Omental fat pad (tissue), 4 donors: ENCODE data around the gene CYP3A5. TPM values are rescaled to one million over a fixed set of nuclear protein-coding genes. Genes with fewer than 3 reads are reported as not detected.
"Not testable (repeated sequence)": the region's sequence is repeated elsewhere in the genome, so short reads cannot be mapped to it uniquely, and the experiment has no call there.

Source experiments
- ATAC-seq: fragments of 150-250 bp; one replicate; pipeline ENCODE4 v1.9.1; 2016; ENCODE audit warnings: mild to moderate bottlenecking, moderate library complexity; ENCODE audit not compliant: low FRiP score
- DNase-seq: peaks from one replicate; pipeline ENCODE4 v3.0.0-alpha.2; 2019; ENCODE audit warnings: low spot score
- total RNA-seq, 4 donors: library from RNA; depleted of rRNA; stranded (reverse); fragments of >200 nt; gene quantifications; one replicate each; pipeline ENCODE4 v1.1.0, GENCODE V29; 2016
- TF ChIP-seq, protein P1 (sequence below), 3 donors: fragments of 450-650 bp; IDR thresholded peaks; one replicate each; pipeline ENCODE4 v1.5.1; 2016 to 2017; ENCODE audit warnings: antibody characterized with exemption in 3 of 3, mild to moderate bottlenecking in 3 of 3, moderate library complexity in 2 of 3

The CYP3A5 gene
- total RNA-seq, result 10 to 100 TPM in 2 of 4 donors, 1 to 10 TPM in 2; 6.2 to 92.0 (median 13.8) TPM

DNA sequence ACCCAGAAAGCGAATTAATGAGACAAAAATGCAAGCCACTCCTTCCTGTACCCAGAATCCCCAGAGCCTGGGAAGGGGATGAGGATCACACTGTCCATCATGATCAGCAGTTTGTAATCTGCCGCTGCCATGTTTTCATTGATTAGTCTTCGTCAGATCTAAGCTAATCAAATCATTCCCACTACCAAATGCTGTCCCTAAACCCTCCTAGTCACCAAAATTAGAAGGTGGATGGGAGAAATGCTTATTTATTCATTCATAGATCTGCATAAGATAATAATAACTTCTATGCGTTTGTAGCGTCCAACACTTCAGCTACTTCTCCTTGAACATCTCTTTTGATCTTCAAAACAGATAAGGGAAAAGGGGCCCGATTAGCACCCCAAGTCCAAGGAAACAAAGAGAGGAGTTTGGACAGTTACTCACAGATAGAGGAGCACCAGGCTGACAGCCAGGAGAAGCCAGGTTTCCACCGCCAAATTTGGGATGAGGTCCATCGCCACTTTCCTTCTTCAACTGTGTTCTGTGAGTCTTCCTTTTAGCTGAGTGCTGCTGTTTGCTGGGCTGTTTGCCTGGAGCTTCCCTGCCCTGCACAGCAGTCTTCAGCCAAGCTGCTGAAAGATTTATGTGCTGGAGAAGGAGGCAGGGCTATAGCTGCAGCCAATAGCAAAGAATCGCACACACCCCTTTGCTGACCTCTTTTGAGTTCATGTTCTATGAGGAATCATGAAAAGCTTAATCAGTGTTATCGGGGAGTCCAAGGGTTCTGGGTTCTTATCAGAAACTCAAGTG is at the start of gene CYP3A5:
Gene CYP3A5, minus strand, starts transcription at position 597 of the 792 bp plus-strand sequence. Its CDS starts 100 bp downstream, at position 497.
- DNase-seq (no peak), ATAC-seq (peak; percentile 41)
- TF ChIP-seq, protein P1, sequence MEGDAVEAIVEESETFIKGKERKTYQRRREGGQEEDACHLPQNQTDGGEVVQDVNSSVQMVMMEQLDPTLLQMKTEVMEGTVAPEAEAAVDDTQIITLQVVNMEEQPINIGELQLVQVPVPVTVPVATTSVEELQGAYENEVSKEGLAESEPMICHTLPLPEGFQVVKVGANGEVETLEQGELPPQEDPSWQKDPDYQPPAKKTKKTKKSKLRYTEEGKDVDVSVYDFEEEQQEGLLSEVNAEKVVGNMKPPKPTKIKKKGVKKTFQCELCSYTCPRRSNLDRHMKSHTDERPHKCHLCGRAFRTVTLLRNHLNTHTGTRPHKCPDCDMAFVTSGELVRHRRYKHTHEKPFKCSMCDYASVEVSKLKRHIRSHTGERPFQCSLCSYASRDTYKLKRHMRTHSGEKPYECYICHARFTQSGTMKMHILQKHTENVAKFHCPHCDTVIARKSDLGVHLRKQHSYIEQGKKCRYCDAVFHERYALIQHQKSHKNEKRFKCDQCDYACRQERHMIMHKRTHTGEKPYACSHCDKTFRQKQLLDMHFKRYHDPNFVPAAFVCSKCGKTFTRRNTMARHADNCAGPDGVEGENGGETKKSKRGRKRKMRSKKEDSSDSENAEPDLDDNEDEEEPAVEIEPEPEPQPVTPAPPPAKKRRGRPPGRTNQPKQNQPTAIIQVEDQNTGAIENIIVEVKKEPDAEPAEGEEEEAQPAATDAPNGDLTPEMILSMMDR (IDR thresholded peaks at IDR 0.05), result no peak

DNA sequence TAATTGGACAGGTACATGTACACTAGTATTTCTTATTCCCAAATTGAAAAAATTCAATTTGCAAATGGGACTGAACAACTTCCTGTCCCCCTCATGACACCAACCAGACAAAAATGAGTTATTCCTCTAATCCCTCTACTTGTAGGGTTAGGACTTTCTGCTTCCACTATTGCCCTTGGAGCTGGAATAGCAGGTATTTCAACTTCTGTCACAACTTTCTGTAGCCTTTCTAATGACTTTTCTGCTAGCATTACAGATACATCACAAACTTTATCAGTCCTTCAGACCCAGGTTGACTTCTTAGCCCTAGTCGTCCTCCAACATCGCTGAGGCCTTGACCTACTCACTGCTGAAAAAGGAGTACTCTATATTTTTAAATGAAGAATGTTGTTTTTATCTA is 48.8 kb upstream of the CYP3A5 start:
- DNase-seq (no peak), ATAC-seq (no peak)
- TF ChIP-seq, protein P1 (IDR thresholded peaks at IDR 0.05), result no peak

DNA sequence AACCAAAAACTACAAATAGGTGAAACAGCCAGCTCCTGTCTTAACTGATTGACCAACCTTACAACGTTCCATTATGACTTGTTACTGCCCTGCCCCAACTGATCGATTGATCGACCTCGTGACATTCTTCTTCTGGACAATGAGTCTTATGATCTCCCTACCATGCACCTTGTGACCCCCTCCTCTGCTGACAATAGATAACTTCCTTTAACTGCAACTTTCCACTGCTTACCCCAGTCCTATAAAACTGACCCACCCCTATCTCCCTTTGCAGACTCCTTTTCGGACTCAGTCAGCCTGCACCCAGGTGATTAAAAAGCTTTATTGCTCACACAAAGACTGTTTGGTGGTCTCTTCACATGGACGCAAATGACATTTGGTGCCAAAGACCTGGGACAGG is 43.4 kb upstream of the CYP3A5 start:
- ATAC-seq, result not testable (repeated sequence)

DNA sequence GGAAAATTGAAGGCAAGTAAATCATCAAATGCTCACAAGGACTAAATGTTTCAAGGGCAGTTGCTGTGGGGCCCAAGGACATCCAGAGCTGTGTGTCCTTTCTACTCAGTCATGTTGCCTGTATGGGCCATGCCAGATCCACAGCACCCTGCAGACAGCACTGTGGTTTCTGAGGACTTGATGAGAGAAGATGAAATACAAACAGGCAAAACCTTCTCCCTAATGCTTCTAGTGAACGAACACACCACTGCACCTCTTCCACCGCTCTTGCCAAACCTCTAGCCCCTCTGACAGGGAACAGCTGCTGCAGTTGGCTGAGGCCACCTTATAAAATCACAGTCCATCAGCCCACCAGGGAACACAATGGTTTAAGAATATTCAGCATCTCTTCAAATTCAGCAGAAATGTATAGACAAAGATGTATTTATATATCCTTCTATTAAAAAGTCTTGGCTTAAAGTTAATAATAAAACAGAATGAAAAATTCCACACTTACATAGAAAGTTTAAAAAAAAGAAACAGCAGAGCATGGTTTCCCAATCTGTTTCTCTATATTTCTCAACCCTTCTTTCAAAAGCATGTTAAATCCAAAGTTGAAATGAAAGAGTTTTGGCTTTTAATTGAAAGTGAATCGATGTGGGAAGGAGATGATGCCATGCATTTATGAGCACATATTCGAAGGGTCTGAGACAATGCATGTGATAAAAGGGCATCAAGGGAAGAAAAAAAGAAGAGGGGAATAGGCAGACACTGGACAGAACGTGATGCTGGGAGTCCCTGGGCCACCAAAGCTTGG is 41.2 kb upstream of the CYP3A5 start:
- DNase-seq (no peak), ATAC-seq (no peak)
- TF ChIP-seq, protein P1 (IDR thresholded peaks at IDR 0.05), result no peak

More for the DNA sequence above, 43.4 kb upstream of the CYP3A5 start:
- not testable (repeated sequence) for DNase-seq

DNA sequence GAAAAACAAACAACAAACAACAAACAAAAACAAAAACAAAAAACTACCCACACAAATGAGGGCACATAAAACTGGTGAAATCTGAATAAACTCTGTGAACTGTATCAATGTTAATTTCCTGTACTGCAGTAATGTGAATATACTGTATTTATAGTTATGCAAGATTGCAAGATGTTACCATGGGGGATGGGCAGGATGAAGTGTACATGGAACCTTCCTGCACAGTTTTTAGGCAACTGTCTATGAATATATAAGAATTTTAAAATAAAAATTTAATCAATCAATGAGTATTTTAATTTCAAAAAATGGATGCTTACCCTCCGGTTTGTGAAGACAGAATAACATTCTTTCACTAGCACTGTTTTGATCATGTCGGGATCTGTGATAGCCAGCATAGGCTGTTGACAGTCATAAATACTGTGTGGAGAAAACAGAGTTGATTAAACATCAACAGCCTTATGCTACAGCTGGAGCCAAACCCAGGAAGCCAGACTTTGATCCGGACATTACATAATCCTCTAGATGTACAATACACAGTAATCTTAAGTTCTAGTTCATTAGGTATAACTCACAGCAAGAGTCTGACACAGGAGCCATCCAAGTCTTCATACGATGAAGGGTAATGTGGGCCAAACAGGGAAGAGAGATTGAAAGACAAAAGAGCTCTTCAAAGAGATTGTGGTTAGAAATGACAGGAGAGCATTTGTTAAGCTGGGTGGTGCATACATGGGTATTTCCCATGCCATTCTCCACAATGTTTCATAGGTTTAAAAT is 40.4 kb upstream of the CYP3A5 start:
- DNase-seq (no peak), ATAC-seq (no peak)
- TF ChIP-seq, protein P1 (IDR thresholded peaks at IDR 0.05), result no peak

DNA sequence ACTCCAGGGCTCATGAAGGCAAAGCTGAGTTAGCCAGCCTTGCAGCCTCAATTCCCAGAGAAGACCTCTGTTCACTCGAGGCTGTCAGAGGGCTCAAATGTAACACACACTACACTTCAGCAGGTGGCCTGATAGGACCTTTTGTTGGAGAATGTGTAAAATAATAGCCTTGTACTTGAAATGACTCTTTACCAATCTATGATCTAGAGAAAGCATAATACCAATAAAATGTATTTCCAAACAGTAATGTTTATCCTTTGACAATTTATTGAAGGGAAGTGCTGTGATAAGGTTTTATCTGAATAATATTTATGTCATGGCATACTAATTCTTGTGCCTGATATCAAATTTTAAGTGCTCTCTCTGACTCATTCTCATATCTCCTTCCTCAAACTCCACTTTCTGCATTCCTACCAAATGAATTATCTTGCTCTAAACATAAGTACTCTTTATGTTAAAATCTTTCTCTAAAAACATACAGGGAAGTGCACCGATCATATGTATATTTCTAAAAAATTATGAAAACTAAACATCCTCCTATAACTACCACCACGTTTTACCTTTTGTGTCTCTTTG is 34.3 kb upstream of the CYP3A5 start:
- TF ChIP-seq, protein P1 (IDR thresholded peaks at IDR 0.05), result no peak
- DNase-seq, result no peak
- ATAC-seq, result no peak
